GM23248 (cell line): ENCODE data around the gene PAX7.
"Not testable (repeated sequence)": the region's sequence is repeated elsewhere in the genome, so short reads cannot be mapped to it uniquely, and the experiment has no call there.

Experiments
- EZH2 ChIP-seq: fragments of 200-600 bp; sonication (generic); IDR thresholded peaks from 2 replicates; pipeline ENCODE4 v1.6.1; 2018; ENCODE audit warnings: antibody characterized with exemption, mild to moderate bottlenecking; ENCODE audit not compliant: insufficient read depth, poor library complexity, severe bottlenecking
- EZH2phosphoT487 ChIP-seq: fragments of 200-600 bp; sonication (generic); IDR thresholded peaks from 2 replicates; pipeline ENCODE4 v1.6.1; 2018; ENCODE audit warnings: antibody characterized with exemption, moderate library complexity, mild to moderate bottlenecking, low read depth; ENCODE audit not compliant: insufficient read depth

DNA sequence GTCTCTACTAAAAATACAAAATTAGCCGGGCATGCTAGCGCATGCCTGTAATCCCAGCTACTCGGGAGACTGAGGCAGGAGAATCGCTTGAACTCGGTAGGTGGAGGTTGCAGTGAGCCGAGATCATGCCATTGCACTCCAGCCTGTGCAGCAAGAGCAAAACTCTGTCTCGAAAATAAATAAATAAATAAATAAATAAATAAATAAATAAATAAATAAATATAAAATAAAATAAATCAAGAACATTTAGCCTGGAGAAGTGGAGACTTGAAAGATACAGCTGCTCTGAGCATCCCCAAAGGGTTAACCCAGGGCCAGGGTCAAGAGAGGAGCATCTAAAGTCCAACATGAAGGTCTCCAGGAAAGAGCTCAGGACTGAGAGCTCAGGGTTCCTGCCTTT is 63.6 kb downstream of the PAX7 start:
- not testable (repeated sequence) for TF ChIP-seq EZH2, EZH2phosphoT487
